Stimulated activated CD4-positive, alpha-beta T cell treated with anti-CD3 and anti-CD28 coated beads, Interleukin-4, amount 100 ng/mL, for 48 hours (primary cell): ENCODE measurements around the gene NPEPL1.

Experiments used
- DNase-seq, 2 donors: peaks; one replicate each; pipeline ENCODE4 v3.0.0-alpha.2; 2020; ENCODE audit warnings: low read depth in 2 of 2

NPEPL1 gene

GRCh38 chr20:58657262-58657661, 35.3 kb upstream of the NPEPL1 start:
- DNase-seq = no peak

DNA sequence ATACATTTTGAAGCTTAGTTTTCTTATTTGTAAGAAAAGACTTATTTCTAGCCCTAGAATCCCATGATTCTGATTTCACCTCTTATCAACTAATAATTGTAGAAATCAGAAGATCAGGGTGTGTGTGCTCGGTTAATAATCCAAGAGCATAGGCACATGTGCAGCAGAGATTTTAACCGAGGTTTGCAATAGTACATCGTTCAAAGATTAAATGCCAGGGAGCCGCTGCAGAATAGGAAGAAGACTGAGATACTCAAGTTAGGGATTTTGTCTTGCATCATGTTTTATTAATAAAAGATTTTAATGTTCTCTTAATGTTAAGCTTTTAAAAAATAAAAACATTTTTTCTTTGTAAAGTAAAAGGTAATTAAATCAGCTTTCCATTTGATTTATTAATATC, 34.6 kb upstream of the NPEPL1 start:
- no peak for DNase-seq

GRCh38 chr20:58658760-58659159, 33.8 kb upstream of the NPEPL1 start:
- DNase-seq = no peak

- no peak for DNase-seq
These were observed 32.8 kb upstream of the NPEPL1 start for GRCh38 chr20:58659841-58660240.

GRCh38 chr20:58660855-58661597, 31.6 kb upstream of the NPEPL1 start:
- DNase-seq = no peak

- no peak for DNase-seq
These were observed 30.8 kb upstream of the NPEPL1 start for GRCh38 chr20:58661598-58662473.

DNA sequence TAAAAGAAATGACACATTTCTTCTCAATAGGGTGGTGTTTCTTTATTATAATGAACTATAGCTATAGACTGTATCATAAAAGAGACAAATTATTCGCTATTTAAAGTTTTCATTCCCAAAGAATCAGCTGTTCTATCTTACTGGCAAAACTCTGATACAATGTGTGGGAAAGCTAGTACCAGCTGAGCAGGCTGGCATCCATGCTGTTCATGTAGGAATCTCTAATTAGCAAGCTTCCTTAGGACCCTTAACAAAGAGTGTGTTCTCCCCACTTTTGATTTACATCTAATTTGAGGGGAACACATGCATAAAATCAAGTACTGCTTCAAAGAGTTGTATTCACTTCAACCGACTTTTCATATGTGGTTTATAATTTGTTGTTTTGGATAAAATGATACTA, 28.3 kb upstream of the NPEPL1 start:
- no peak for DNase-seq

- no peak for DNase-seq
These were observed 27.7 kb upstream of the NPEPL1 start for GRCh38 chr20:58664883-58665282.

- no peak for DNase-seq
These were observed 27.0 kb upstream of the NPEPL1 start for GRCh38 chr20:58665606-58666005.

GRCh38 chr20:58666702-58667101, 25.9 kb upstream of the NPEPL1 start:
- no peak for DNase-seq

- no peak for DNase-seq
These were observed 24.6 kb upstream of the NPEPL1 start for GRCh38 chr20:58667975-58668374.

DNA sequence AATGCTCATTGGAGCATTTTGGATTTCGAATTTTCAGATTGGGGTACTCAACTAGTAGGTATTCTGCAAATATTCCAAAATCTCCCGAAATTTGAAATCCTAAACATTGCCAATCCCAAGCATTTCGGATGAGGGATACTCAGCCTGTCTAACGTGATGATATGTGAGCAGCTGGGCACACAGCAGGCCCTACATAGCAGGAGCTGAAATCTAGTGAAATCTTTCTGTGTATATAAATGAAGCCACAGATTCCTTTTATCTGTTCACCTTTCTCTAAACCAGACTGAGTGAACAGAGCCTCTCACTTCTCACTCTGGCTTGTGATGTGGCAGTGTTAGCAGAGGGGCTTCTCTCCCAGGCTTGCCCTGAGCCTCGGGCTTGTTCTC, 23.7 kb upstream of the NPEPL1 start:
- no peak for DNase-seq

- DNase-seq = no peak
These were observed 23.2 kb upstream of the NPEPL1 start for GRCh38 chr20:58669287-58670006.

DNA sequence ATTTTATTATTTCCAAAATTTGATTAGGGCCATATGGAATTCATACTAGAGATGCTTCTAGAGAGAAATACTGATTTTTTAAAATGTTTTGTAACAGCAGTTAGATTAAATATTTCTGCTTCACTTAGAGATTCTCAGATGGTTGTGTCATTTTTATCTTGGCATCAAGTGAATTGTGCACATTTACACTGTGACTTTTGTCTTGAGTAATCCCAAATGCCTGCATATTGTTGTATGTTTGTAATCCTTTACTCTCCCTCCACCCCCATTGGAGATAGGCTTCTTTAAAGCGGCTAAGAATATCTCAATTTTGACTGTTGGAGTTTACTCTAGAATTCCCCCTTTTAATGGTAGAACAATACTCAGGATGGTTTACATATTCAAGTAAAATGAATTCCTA, 22.5 kb upstream of the NPEPL1 start:
- DNase-seq = no peak

DNA sequence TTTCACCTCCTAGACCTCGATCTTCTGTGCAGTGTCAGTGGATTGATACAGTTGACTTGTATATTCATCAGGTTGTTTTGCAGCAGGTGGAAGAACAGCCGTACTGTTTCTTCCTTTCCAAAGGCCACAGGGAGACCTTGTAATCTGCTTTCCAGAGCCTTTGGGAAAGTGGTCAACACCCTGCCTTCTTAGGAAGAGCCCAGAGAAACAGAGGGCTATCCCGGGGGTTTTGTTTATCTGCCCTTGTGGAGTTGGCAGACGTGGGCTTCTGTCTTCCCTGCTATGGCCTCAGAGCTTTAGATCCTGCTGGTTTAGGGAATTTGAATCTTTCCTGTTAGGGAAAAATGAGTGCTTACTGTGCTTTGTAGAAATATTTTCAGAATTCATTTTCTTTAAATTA, 21.9 kb upstream of the NPEPL1 start:
- no peak for DNase-seq

- DNase-seq = no peak
These were observed 19.5 kb upstream of the NPEPL1 start for GRCh38 chr20:58673119-58673518.

GRCh38 chr20:58675146-58675584, 17.4 kb upstream of the NPEPL1 start:
- no peak for DNase-seq

DNA sequence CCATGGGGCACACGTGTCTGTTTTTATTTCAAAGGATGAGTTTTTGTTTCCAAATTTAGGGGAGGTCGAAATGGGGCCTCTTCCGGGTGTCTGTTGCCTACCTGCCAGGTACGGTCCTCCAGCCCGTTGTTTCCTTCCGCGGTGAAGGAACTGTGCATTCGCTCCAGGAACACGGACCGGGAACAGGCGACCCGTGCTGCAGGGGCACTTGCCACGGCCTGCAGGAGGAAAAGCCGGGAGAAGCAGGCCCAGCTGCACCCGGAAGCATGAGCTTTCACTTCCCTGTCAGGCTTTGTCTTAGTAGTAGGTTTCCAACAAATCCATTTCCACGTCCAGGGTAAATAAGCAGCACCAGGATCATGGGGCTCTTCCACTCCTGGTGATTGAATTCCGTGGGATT, 17.0 kb upstream of the NPEPL1 start:
- no peak for DNase-seq

GRCh38 chr20:58676161-58676560, 16.4 kb upstream of the NPEPL1 start:
- DNase-seq = no peak

- no peak for DNase-seq
These were observed 15.5 kb upstream of the NPEPL1 start for GRCh38 chr20:58677079-58677604.

DNA sequence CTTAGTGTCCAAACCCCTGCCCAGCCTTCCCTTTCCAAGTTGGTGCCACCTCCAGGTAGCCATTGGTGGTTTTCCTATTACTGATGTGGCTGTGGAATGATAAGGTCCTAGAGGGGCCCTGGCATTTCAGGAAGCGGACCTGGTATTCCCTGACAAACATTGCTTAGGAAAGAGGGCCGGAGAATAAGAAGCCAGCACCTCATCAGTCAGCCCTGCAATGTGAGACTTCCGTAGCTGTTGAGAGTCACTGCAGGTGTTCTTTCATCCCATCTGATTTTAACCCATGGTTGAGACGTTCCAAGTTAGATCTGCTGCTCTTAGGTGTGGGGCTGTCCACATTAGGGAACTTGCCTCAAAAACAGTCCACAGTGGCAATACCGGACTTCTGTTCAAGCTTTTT, 14.8 kb upstream of the NPEPL1 start:
- no peak for DNase-seq

- no peak for DNase-seq
These were observed 13.8 kb upstream of the NPEPL1 start for GRCh38 chr20:58678806-58679205.
